WERI-Rb-1 (cell line): ENCODE measurements around the gene MACROD2.
"Not testable (repeated sequence)": the region's sequence is repeated elsewhere in the genome, so short reads cannot be mapped to it uniquely, and the experiment has no call there.

Source experiments
- DNase-seq: peaks from one replicate; pipeline ENCODE4 v3.0.0-alpha.2; 2020
- H3K27ac ChIP-seq: fragments of 250-450 bp; sonication (Bioruptor Pico); 2 replicates; pipeline ENCODE4 v1.5.1; 2020; ENCODE audit warnings: mild to moderate bottlenecking, moderate library complexity
- H3K27me3 ChIP-seq: fragments of 250-450 bp; sonication (Bioruptor Pico); 2 replicates; pipeline ENCODE4 v1.5.1; 2021; ENCODE audit warnings: mild to moderate bottlenecking, low read depth, moderate library complexity; ENCODE audit not compliant: insufficient read depth, severe bottlenecking
- H3K36me3 ChIP-seq: fragments of 250-450 bp; sonication (Bioruptor Pico); 2 replicates; pipeline ENCODE4 v1.5.1; 2020; ENCODE audit warnings: mild to moderate bottlenecking, moderate library complexity
- H3K4me3 ChIP-seq: 2 replicates; pipeline ENCODE4 v1.5.1; 2011; ENCODE audit warnings: low read depth, mild to moderate bottlenecking, control low read depth, low read length
- H3K9me3 ChIP-seq: fragments of 250-450 bp; sonication (Bioruptor Pico); 2 replicates; pipeline ENCODE4 v1.5.1; 2021; ENCODE audit warnings: mild to moderate bottlenecking, moderate library complexity; ENCODE audit not compliant: severe bottlenecking
- TF ChIP-seq, protein P1 (sequence below): IDR thresholded peaks from 2 replicates; pipeline ENCODE4 v1.5.1; 2011; ENCODE audit warnings: low read depth, mild to moderate bottlenecking, control low read depth, inconsistent platforms, low read length

Gene MACROD2

DNA sequence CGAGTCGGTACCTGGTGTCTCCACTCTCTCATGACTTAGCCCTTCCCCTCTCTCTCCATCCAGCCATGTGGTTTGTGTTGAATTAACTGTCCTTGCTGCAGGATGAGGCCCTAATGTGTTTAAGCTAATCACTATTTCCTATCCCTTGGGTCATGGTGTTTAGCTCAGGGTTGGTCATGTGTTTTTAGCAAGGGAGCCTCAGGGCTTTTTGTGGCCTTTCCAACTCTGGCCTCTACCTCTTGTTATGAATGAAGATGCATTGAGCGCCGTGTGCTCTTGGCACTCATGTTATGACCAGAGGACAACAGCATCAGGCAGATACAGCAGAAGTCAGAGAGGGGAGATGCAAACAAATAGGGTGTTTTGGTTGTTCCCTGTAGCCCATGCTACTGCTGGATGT lies 1016.3 kb downstream of the MACROD2 start:
- Histone ChIP-seq H3K4me3 (no peak overlapping the region), H3K36me3 (no peaks in the 10 kb centered on the region), H3K9me3 (no peaks in the 10 kb centered on the region), H3K27ac (no peak overlapping the region), H3K27me3 (no peaks in the 10 kb centered on the region)
- TF ChIP-seq, protein P1, sequence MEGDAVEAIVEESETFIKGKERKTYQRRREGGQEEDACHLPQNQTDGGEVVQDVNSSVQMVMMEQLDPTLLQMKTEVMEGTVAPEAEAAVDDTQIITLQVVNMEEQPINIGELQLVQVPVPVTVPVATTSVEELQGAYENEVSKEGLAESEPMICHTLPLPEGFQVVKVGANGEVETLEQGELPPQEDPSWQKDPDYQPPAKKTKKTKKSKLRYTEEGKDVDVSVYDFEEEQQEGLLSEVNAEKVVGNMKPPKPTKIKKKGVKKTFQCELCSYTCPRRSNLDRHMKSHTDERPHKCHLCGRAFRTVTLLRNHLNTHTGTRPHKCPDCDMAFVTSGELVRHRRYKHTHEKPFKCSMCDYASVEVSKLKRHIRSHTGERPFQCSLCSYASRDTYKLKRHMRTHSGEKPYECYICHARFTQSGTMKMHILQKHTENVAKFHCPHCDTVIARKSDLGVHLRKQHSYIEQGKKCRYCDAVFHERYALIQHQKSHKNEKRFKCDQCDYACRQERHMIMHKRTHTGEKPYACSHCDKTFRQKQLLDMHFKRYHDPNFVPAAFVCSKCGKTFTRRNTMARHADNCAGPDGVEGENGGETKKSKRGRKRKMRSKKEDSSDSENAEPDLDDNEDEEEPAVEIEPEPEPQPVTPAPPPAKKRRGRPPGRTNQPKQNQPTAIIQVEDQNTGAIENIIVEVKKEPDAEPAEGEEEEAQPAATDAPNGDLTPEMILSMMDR: no peak
- DNase-seq: no peak

DNA sequence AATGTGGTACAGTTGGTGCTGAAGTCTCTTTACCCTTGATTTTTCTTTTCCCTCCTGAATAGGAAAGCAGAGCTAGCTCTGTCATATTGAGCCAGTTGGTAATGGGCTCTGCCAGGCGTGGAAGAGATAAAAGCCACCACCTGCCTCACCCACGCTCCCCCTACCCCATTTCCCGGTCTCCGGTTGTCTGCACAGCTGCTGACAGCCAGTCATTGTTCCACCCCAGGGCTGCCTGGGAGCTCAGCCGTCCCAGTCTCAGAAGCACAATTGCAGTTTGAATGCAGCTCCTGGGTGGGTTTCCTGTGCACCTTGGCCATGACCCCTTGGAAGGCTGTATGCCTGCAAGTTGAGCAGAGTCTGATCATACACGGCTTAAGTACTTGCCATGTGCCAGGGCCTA lies 1017.2 kb downstream of the MACROD2 start:
- H3K27me3 ChIP-seq: no peaks in the 10 kb centered on the region
- no peaks in the 10 kb centered on the region for H3K9me3 ChIP-seq
- no peak for DNase-seq
- H3K36me3 ChIP-seq: no peaks in the 10 kb centered on the region
- TF ChIP-seq, protein P1: no peak
- no peak overlapping the region for H3K27ac ChIP-seq
- H3K4me3 ChIP-seq: no peak overlapping the region

DNA sequence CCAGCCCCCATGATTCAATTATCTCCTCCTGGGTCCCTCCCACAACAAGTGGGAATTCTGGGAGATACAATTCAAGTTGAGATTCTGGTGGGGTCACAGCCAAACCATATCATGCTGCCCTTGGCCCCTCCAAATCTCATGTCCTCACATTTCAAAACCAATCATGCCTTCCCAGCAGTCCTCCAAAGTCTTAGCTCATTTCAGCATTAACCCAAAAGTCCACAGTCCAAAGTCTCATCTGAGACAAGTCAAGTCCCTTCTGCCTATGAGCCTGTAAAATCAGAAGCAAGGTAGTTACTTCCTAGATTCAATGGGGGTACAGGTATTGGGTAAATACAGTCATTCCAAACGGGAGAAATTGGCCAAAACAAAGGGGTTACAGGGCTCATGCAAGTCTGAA lies 1021.6 kb downstream of the MACROD2 start:
- not testable (repeated sequence) for H3K4me3 ChIP-seq, H3K27me3 ChIP-seq, H3K36me3 ChIP-seq, DNase-seq, H3K27ac ChIP-seq, H3K9me3 ChIP-seq

DNA sequence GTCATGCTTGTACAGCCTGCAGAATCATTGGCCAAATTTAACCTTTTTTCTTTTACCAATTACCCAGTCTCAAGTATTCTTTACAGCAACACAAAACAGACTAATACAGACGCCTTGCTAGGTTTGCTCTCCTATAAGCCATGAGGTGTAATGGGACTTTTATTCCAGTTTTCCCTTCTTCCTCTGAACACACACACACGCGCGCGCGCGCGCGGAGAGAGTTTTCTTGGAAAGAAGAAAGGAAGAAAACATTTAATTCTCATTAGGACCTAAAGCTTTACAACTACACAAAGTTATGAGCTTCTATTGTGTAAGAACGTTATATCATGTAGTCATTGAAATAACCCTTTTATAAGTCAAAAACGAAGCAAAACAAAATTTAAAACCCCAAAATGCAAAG lies 1023.6 kb downstream of the MACROD2 start:
- Histone ChIP-seq H3K9me3 (no peaks in the 10 kb centered on the region), H3K27ac (no peak overlapping the region), H3K4me3 (no peak overlapping the region), H3K27me3 (no peaks in the 10 kb centered on the region), H3K36me3 (no peaks in the 10 kb centered on the region)
- TF ChIP-seq, protein P1: no peak
- DNase-seq: no peak

DNA sequence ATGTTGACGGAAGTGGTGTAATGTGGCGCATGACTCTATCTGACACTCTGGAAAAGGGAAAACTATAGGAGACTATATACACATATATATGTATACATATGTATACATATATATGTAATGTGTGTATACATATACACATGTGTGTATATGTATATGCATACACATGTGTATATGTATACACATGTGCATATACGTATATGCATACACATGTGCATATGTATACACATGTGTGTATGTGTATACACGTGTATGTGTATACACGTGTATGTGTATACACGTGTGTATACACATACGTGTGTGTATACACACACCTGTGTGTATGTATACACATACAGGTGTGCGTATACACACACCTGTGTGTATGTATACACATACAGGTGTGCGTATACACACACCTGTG lies 1025.5 kb downstream of the MACROD2 start:
- Histone ChIP-seq H3K36me3 (no peaks in the 10 kb centered on the region), H3K27me3 (no peaks in the 10 kb centered on the region), H3K27ac (no peak overlapping the region), H3K9me3 (no peaks in the 10 kb centered on the region), H3K4me3 (no peak overlapping the region)
- DNase-seq: no peak
- TF ChIP-seq, protein P1: no peak

DNA sequence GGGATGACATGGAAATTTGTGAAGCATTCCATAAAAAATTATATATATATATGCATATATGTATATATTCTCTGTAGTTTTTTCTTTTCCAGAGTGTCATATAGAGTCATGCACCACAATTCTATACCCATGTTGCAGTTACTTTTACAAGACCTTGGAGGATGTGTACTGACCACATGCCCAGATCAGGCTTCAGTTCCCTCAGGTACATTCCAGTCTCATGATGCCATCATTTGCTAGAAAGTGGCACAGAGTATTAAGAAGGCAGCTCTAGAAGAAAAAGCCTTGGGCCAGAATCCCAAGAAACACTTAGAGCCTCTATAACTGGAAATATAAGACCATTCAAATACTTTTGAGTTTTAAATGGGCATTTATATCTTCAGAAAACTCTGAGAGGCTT lies 1027.6 kb downstream of the MACROD2 start:
- TF ChIP-seq, protein P1: no peak
- Histone ChIP-seq H3K4me3 (no peak overlapping the region), H3K9me3 (no peaks in the 10 kb centered on the region), H3K36me3 (no peaks in the 10 kb centered on the region), H3K27me3 (no peaks in the 10 kb centered on the region), H3K27ac (no peak overlapping the region)
- DNase-seq: no peak

DNA sequence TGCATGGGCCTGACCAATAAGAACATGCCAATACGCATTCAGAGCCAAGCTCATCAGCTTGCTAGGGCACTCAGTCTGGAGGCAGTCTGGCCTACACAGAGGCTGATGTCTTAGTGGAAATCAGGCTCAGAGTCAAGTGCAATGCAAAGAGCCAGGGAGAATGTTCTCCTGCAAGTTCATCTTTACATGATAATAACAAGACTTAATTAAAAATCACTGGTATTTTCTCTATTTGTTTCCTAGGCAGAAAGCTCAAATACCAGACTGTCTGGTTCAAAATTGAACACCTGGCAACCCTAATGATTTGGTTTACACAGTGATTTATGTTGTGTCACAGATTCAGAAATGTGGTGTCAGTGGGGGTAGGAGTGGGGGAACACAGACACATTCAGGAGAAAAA lies 1031.4 kb downstream of the MACROD2 start:
- H3K27ac ChIP-seq: no peak overlapping the region
- TF ChIP-seq, protein P1: no peak
- H3K27me3 ChIP-seq: no peaks in the 10 kb centered on the region
- no peaks in the 10 kb centered on the region for H3K36me3 ChIP-seq
- no peak overlapping the region for H3K4me3 ChIP-seq
- no peak for DNase-seq
- no peaks in the 10 kb centered on the region for H3K9me3 ChIP-seq
